HEK293 (cell line): ENCODE results near the gene RUNX1.

Experiments
- CTCF ChIA-PET: fragments of 350-600 bp; formaldehyde crosslinking; extraction: SDS; loops from one replicate; lab custom pipeline; 2021; ENCODE audit warnings: antibody characterized with exemption; lab: Yijun Ruan, JAX
- POLR2A ChIA-PET: fragments of 300-600 bp; formaldehyde crosslinking; extraction: SDS; loops from one replicate; lab custom pipeline; 2020; ENCODE audit warnings: antibody characterized with exemption, inconsistent platforms; lab: Yijun Ruan, JAX
- H3K27ac ChIP-seq: fragments of 200-500 bp; sonication (Bioruptor generic); 2 replicates; pipeline ENCODE4 v1.5.1; 2014; ENCODE audit warnings: low read depth, low read length, control low read depth, inconsistent platforms; ENCODE audit errors: extremely low read depth
- H3K36me3 ChIP-seq, 2 experiments: fragments of 200-500 bp in 1 of 2; sonication (Bioruptor generic) in 1 of 2; 1 replicate in 1 of 2; 2 replicates in 1 of 2; pipeline ENCODE4 v1.5.1; 2014 to 2017; ENCODE audit warnings: inconsistent platforms in 2 of 2, low read length in 2 of 2; ENCODE audit not compliant: control insufficient read depth in 2 of 2, insufficient read depth in 1 of 2
- H3K4me1 ChIP-seq: fragments of 200-500 bp; sonication (Bioruptor generic); 2 replicates; pipeline ENCODE4 v1.5.1; 2014; ENCODE audit warnings: mild to moderate bottlenecking, low read length, inconsistent platforms; ENCODE audit not compliant: control insufficient read depth, insufficient read depth
- H3K4me3 ChIP-seq: 2 replicates; pipeline ENCODE4 v1.5.1; 2011; ENCODE audit warnings: low read depth, mild to moderate bottlenecking, control low read depth, low read length, moderate library complexity
- H3K9me3 ChIP-seq: fragments of 200-500 bp; sonication (Bioruptor generic); 2 replicates; pipeline ENCODE4 v1.5.1; 2014; ENCODE audit warnings: low read depth, low read length, inconsistent platforms; ENCODE audit not compliant: control insufficient read depth, insufficient read depth
- ATF2 ChIP-seq: fragments of 450-650 bp; formaldehyde crosslinking; IDR thresholded peaks from 2 replicates; pipeline ENCODE4 v1.5.1; 2016; ENCODE audit warnings: missing biosample characterization, missing genetic modification characterization, low read depth
- FEZF1 ChIP-seq: fragments of 450-650 bp; formaldehyde crosslinking; IDR thresholded peaks from 2 replicates; pipeline ENCODE4 v1.5.1; 2016; ENCODE audit warnings: missing biosample characterization, missing genetic modification characterization
- PRDM10 ChIP-seq: fragments of 450-650 bp; formaldehyde crosslinking; IDR thresholded peaks from 2 replicates; pipeline ENCODE4 v1.5.1; 2016; ENCODE audit warnings: missing biosample characterization, missing genetic modification characterization
- YY1 ChIP-seq: fragments of 450-650 bp; formaldehyde crosslinking; IDR thresholded peaks from 2 replicates; pipeline ENCODE4 v1.5.1; 2018; ENCODE audit warnings: missing biosample characterization, missing genetic modification characterization
- YY2 ChIP-seq: fragments of 450-650 bp; formaldehyde crosslinking; IDR thresholded peaks from 2 replicates; pipeline ENCODE4 v1.5.1; 2016; ENCODE audit warnings: missing biosample characterization, missing genetic modification characterization
- ZBTB17 ChIP-seq: fragments of 450-650 bp; formaldehyde crosslinking; IDR thresholded peaks from 2 replicates; pipeline ENCODE4 v1.5.1; 2016; ENCODE audit warnings: missing biosample characterization, missing genetic modification characterization
- ZNF16 ChIP-seq: fragments of 450-650 bp; formaldehyde crosslinking; IDR thresholded peaks from 2 replicates; pipeline ENCODE4 v1.5.1; 2016; ENCODE audit warnings: low read depth, missing biosample characterization, missing genetic modification characterization
- ZNF221 ChIP-seq: fragments of 450-650 bp; formaldehyde crosslinking; IDR thresholded peaks from 2 replicates; pipeline ENCODE4 v1.5.1; 2017; ENCODE audit warnings: missing biosample characterization, missing genetic modification characterization, borderline replicate concordance
- ZNF248 ChIP-seq: fragments of 450-650 bp; formaldehyde crosslinking; IDR thresholded peaks from 2 replicates; pipeline ENCODE4 v1.5.1; 2017; ENCODE audit warnings: missing biosample characterization, missing genetic modification characterization
- ZNF311 ChIP-seq: fragments of 450-650 bp; formaldehyde crosslinking; IDR thresholded peaks from 2 replicates; pipeline ENCODE4 v1.5.1; 2017; ENCODE audit warnings: missing biosample characterization, missing genetic modification characterization, borderline replicate concordance
- ZNF423 ChIP-seq: fragments of 450-650 bp; formaldehyde crosslinking; IDR thresholded peaks from 2 replicates; pipeline ENCODE4 v1.5.1; 2016; ENCODE audit warnings: missing biosample characterization, missing genetic modification characterization
- ZNF473 ChIP-seq: fragments of 450-650 bp; formaldehyde crosslinking; IDR thresholded peaks from 2 replicates; pipeline ENCODE4 v1.5.1; 2017; ENCODE audit warnings: missing biosample characterization, missing genetic modification characterization
- ZNF544 ChIP-seq: fragments of 450-650 bp; formaldehyde crosslinking; IDR thresholded peaks from 2 replicates; pipeline ENCODE4 v1.5.0; 2017; ENCODE audit warnings: missing biosample characterization, missing genetic modification characterization
- ZNF629 ChIP-seq: fragments of 450-650 bp; formaldehyde crosslinking; IDR thresholded peaks from 2 replicates; pipeline ENCODE4 v1.5.1; 2017; ENCODE audit warnings: missing biosample characterization, missing genetic modification characterization
- ZNF785 ChIP-seq: fragments of 450-650 bp; formaldehyde crosslinking; IDR thresholded peaks from 2 replicates; pipeline ENCODE4 v1.5.1; 2016; ENCODE audit warnings: missing biosample characterization, missing genetic modification characterization
- ZSCAN23 ChIP-seq: fragments of 450-650 bp; formaldehyde crosslinking; IDR thresholded peaks from 2 replicates; pipeline ENCODE4 v1.5.1; 2016; ENCODE audit warnings: missing biosample characterization, missing genetic modification characterization
- TF ChIP-seq, protein P1 (sequence below): fragments of 450-650 bp; formaldehyde crosslinking; IDR thresholded peaks from 2 replicates; pipeline ENCODE4 v1.5.1; 2016; ENCODE audit warnings: missing biosample characterization, missing genetic modification characterization, borderline replicate concordance
- TF ChIP-seq, protein P2 (sequence below): fragments of 450-650 bp; formaldehyde crosslinking; IDR thresholded peaks from 2 replicates; pipeline ENCODE4 v1.5.1; 2016; ENCODE audit warnings: missing biosample characterization, missing genetic modification characterization, borderline replicate concordance
- TF ChIP-seq, protein P3 (sequence below): fragments of 450-650 bp; formaldehyde crosslinking; conservative IDR thresholded peaks from 2 replicates; pipeline ENCODE4 v1.5.1; 2016; ENCODE audit warnings: low read depth, missing biosample characterization, missing genetic modification characterization

The RUNX1 gene

GRCh38 chr21:34948157-34948556 lies 100.9 kb downstream of the RUNX1 start:
- Histone ChIP-seq H3K9me3 (no peaks in the 10 kb centered on the region), H3K4me3 (no peak overlapping the region), H3K36me3 (no peaks in the 10 kb centered on the region)
- TF ChIP-seq, protein P1, sequence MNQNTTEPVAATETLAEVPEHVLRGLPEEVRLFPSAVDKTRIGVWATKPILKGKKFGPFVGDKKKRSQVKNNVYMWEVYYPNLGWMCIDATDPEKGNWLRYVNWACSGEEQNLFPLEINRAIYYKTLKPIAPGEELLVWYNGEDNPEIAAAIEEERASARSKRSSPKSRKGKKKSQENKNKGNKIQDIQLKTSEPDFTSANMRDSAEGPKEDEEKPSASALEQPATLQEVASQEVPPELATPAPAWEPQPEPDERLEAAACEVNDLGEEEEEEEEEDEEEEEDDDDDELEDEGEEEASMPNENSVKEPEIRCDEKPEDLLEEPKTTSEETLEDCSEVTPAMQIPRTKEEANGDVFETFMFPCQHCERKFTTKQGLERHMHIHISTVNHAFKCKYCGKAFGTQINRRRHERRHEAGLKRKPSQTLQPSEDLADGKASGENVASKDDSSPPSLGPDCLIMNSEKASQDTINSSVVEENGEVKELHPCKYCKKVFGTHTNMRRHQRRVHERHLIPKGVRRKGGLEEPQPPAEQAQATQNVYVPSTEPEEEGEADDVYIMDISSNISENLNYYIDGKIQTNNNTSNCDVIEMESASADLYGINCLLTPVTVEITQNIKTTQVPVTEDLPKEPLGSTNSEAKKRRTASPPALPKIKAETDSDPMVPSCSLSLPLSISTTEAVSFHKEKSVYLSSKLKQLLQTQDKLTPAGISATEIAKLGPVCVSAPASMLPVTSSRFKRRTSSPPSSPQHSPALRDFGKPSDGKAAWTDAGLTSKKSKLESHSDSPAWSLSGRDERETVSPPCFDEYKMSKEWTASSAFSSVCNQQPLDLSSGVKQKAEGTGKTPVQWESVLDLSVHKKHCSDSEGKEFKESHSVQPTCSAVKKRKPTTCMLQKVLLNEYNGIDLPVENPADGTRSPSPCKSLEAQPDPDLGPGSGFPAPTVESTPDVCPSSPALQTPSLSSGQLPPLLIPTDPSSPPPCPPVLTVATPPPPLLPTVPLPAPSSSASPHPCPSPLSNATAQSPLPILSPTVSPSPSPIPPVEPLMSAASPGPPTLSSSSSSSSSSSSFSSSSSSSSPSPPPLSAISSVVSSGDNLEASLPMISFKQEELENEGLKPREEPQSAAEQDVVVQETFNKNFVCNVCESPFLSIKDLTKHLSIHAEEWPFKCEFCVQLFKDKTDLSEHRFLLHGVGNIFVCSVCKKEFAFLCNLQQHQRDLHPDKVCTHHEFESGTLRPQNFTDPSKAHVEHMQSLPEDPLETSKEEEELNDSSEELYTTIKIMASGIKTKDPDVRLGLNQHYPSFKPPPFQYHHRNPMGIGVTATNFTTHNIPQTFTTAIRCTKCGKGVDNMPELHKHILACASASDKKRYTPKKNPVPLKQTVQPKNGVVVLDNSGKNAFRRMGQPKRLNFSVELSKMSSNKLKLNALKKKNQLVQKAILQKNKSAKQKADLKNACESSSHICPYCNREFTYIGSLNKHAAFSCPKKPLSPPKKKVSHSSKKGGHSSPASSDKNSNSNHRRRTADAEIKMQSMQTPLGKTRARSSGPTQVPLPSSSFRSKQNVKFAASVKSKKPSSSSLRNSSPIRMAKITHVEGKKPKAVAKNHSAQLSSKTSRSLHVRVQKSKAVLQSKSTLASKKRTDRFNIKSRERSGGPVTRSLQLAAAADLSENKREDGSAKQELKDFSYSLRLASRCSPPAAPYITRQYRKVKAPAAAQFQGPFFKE (tag by site-specific recombination): no peak
- no peak for TF ChIP-seq ATF2 (tag by site-specific recombination)
- TF ChIP-seq FEZF1: no peak
- no peak for TF ChIP-seq ZNF248 (tag by site-specific recombination)
- TF ChIP-seq ZNF473: no peak
- no peak for TF ChIP-seq ZNF311 (tag by site-specific recombination)
- no peak for TF ChIP-seq ZNF629 (tag by site-specific recombination)
- no peak for TF ChIP-seq ZSCAN23
- no peak for TF ChIP-seq YY1 (tag by site-specific recombination)
- TF ChIP-seq YY2 (tag by site-specific recombination): no peak
- TF ChIP-seq, protein P2, sequence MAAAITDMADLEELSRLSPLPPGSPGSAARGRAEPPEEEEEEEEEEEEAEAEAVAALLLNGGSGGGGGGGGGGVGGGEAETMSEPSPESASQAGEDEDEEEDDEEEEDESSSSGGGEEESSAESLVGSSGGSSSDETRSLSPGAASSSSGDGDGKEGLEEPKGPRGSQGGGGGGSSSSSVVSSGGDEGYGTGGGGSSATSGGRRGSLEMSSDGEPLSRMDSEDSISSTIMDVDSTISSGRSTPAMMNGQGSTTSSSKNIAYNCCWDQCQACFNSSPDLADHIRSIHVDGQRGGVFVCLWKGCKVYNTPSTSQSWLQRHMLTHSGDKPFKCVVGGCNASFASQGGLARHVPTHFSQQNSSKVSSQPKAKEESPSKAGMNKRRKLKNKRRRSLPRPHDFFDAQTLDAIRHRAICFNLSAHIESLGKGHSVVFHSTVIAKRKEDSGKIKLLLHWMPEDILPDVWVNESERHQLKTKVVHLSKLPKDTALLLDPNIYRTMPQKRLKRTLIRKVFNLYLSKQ (tag by site-specific recombination): no peak
- no peak for TF ChIP-seq ZBTB17 (tag by site-specific recombination)
- no peak for TF ChIP-seq PRDM10 (tag by site-specific recombination)
- TF ChIP-seq ZNF221: no peak
- no peak for TF ChIP-seq ZNF423
- TF ChIP-seq ZNF16 (tag by site-specific recombination): no peak
- TF ChIP-seq, protein P3, sequence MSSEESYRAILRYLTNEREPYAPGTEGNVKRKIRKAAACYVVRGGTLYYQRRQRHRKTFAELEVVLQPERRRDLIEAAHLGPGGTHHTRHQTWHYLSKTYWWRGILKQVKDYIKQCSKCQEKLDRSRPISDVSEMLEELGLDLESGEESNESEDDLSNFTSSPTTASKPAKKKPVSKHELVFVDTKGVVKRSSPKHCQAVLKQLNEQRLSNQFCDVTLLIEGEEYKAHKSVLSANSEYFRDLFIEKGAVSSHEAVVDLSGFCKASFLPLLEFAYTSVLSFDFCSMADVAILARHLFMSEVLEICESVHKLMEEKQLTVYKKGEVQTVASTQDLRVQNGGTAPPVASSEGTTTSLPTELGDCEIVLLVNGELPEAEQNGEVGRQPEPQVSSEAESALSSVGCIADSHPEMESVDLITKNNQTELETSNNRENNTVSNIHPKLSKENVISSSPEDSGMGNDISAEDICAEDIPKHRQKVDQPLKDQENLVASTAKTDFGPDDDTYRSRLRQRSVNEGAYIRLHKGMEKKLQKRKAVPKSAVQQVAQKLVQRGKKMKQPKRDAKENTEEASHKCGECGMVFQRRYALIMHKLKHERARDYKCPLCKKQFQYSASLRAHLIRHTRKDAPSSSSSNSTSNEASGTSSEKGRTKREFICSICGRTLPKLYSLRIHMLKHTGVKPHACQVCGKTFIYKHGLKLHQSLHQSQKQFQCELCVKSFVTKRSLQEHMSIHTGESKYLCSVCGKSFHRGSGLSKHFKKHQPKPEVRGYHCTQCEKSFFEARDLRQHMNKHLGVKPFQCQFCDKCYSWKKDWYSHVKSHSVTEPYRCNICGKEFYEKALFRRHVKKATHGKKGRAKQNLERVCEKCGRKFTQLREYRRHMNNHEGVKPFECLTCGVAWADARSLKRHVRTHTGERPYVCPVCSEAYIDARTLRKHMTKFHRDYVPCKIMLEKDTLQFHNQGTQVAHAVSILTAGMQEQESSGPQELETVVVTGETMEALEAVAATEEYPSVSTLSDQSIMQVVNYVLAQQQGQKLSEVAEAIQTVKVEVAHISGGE (tag by site-specific recombination): no peak
- no peak for TF ChIP-seq ZNF785 (tag by site-specific recombination)
- no peak for TF ChIP-seq ZNF544 (tag by site-specific recombination)
- TF ChIP-seq, all 188 proteins: peak for 0
- ChIA-PET CTCF (interaction anchor here (0.7 kb wide), 2 partner anchors 11 to 1164 kb away, joined by 3 to 4 read pairs; no protein-coding TSS in a partner anchor), POLR2A (no interaction called here)
- no peaks in the 10 kb centered on the region for H3K4me1 ChIP-seq
- H3K27ac ChIP-seq: no peak overlapping the region
